Upper lobe of left lung (tissue), 4 donors: Measurements from ENCODE around the gene ST8SIA5.

Source experiments
- CTCF ChIP-seq, 6 experiments: fragments of 450-650 bp in 4 of 6; fragments of 200-600 bp in 2 of 6; sonication (generic) in 2 of 6; IDR thresholded peaks; one replicate each; pipeline ENCODE4 v1.5.1; 2016 to 2019; ENCODE audit warnings: antibody characterized with exemption in 6 of 6
- EP300 ChIP-seq, 4 donors: sonication (generic); formaldehyde crosslinking; IDR thresholded peaks; one replicate each; pipeline ENCODE4 v1.5.1; 2017; ENCODE audit warnings: antibody characterized with exemption in 4 of 4, control low read depth in 2 of 4
- POLR2A ChIP-seq, 4 donors: fragments of 450-650 bp; IDR thresholded peaks; one replicate each; pipeline ENCODE4 v1.5.1; 2016 to 2017; ENCODE audit warnings: antibody characterized with exemption in 4 of 4, mild to moderate bottlenecking in 2 of 4
- POLR2AphosphoS5 ChIP-seq, 2 donors: sonication (generic); formaldehyde crosslinking; IDR thresholded peaks; one replicate each; pipeline ENCODE4 v1.5.1; 2017; ENCODE audit warnings: antibody characterized with exemption in 2 of 2

GRCh38 chr18:46630991-46631390, 125.9 kb downstream of the ST8SIA5 start:
- TF ChIP-seq CTCF (IDR thresholded peaks at IDR 0.05) (no peak), POLR2AphosphoS5 (IDR thresholded peaks at IDR 0.05) (no peak), EP300 (IDR thresholded peaks at IDR 0.05) (no peak), POLR2A (IDR thresholded peaks at IDR 0.05) (no peak)
